GM18870 (cell line): ENCODE data around the gene RASGRF2.
"Not testable (repeated sequence)": the region's sequence is repeated elsewhere in the genome, so short reads cannot be mapped to it uniquely, and the experiment has no call there.

ENCODE experiments used
- ATAC-seq: cut with Tn5 transposase; IDR thresholded peaks from one replicate; pipeline ENCODE4 v1.9.1; 2021; ENCODE audit warnings: moderate library complexity; ENCODE audit not compliant: unreplicated experiment

RASGRF2 gene

DNA sequence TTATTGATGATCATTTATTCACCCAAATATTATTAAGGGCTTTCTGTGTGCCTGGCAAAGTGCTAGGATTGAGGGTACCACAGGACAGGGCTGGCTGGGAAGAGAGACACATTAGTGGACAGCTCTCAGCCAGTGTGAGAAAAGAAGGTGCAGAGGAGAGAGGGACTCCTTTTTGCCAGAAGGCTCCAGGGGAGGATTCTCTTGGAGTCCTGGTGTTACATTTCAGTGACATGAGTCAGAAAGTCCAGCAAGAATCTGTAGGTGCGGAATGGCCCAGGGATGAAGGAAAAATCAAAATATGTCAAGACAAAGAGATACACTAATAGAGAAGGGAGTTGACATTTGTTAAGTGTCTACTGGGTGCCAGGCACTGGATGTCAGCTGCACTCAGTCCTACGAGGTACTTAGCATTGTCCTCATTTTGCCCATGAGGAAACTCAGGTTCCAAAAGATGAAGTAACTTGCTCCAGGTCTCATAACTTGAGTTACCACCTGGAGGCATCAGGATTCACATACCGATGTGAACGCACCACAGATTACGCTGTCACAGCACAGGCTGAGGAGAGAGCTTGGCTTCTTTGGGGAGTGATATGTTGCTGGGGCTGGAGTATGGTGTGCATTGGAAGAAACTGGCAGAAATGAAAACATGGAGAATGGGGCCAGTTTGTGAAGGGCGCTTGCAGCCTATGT is 60.5 kb downstream of the RASGRF2 start:
- no peak for ATAC-seq

DNA sequence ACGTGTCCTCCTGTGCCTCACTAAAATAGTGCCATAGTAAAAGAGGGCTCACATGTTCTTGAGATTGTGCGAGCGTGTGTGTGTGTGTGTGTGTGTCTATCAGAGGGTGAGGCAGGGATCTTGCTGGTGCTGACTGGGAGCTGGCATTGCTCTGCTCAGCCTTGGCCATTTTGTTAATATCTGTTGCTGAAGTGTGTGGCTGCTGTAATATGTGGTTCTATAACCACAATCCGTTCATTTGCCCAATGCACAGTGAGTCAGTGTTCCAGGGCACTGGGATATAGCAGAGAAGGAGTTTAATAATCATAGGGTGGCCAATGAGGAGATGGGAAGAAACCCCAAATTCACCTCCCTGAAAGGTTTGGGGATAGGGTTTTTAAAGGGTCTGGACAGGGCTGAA is 61.3 kb downstream of the RASGRF2 start:
- no peak for ATAC-seq

DNA sequence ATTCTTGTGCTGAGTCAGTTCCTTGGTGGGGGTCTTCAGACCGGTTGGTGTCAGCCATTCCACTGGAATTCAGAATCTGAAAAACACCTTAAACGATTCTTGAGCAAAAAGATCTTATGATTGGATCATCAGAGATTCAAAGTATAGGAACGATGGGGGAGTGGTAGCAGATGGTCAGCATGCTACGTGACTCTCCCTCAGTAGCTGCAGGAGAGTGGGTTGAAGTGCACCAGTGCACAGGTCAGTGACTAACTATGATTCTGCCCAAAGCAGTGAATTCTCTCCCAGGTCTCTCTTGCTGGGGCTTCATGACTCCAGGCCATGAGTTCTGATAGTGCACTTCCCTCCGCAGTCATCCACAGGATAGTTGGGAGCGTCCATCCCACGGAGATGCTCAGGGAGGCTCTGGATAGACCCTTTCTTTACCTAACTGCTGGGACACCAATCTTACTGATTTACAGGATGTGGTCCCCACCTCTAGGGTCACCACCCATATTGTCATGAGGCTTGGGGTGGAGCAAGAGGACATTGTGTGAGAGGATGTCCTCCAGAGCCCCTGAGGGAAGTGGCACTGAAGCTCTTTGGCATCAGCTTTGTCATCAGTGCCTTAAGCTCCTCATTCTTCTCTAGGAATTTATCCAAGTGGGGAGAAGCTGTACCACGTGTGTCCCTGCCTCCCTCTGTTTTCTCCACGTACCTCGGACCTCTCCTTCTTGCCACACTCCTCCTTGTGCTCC is 62.0 kb downstream of the RASGRF2 start:
- ATAC-seq, result no peak

DNA sequence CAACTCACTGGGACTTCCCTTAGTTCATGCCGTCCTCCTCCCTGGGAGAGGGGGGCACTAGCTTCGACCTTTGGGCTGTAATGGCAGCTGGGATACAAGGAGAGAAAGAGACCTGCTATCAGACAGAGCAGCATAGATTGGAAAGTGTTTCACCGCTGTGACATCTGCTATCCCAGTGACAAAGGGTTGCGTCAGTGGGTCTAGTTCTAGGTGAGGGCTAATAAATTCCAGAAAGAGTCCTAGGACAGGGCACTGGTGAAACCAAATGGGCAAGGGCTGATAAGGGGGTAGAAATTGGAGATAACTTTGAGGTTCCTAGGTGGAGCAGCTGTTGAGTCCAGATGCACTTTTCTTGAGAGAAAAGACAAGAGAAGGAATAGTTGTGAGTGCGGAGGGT is 62.5 kb downstream of the RASGRF2 start:
- no peak for ATAC-seq

DNA sequence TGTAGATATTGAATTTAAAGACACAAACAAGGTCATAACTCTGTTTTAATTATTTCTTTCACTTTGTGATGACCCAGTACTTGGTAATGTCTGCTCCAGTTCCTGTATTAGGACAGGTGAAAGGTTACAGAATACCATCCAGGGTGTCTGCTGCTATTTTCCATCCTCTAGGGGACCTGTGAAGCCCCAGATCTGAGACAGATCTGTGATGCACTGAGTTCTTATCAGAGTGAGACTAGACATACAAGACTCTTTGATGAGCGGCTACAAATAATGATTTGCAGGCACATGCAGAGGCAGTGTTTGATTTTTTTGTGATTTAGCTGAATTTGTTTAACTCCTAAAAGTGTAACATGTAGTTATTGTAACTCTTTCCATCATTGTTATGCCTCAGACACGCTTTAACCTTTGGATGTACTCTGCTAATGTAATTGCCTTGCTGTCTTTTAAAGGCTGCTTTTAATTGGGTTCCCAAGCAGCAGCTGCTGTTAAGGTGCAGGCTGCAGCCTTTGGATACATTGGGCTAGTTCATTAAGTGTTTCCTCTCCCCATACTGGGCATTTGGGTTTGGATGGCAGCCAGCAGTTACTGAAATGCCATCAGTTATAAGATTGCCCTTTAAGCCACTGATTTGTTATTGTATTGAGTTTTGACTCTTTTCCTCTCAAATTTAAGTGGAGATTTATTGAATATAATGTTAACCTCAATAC is 63.3 kb downstream of the RASGRF2 start:
- ATAC-seq, result no peak

DNA sequence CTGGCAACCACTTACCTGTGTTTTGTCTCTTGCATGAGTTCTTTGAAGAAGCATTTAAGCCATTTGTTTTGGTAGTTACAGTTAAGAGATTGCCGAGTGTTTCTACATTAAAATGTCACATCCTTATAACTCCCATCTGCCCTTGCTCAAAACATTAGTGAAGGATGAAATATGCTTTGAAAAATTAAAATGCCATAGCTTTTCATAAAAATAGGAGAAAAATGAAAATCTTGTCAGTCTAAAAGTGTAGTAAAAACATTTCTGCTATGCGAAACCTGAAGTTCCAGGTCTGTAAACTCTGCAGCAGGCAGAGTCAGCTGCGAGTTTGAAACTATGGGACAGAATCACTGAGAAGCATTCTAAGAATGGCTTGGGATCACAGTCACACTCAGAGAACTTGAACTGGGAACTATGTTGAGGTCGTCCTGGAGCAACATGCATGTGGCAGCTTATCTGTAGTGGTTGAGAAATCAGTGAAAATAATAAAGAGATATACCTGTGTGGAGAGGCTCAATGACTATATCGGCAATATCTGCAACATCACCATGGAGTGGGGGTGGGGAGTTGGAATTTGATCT is 67.4 kb downstream of the RASGRF2 start:
- ATAC-seq, result no peak

DNA sequence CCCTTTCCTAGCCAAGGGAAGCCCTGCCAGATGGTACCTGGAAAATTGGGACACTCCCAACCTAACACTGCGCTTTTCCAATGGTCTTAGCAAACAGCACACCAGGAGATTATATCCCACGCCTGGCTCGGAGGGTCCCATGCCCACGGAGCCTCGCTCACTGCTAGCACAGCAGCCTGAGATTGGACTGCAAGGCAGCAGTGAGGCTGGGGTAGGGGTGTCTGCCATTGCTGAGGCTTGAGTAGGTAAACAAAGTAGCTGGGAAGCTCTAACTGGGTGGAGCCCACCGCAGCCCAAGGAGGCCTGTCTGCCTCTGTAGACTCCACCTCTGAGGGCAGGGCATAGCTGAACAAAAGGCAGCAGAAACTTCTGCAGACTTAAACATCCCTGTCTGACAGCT is 68.7 kb downstream of the RASGRF2 start:
- ATAC-seq, result not testable (repeated sequence)

DNA sequence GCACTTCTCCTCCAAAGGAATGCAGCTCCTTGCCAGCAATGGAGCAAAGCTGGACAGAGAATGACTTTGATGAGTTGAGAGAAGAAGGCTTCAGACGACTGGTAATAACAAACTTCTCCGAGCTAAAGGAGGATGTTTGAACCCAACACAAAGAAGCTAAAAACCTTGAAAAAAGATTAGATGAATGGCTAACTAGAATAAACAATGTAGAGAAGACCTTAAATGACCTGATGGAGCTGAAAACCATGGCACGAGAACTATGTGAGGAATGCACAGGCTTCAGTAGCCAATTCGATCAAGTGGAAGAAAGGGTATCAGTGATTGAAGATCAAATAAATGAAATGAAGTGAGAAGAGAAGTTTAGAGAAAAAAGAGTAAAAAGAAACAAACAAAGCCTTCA is 69.6 kb downstream of the RASGRF2 start:
- not testable (repeated sequence) for ATAC-seq

DNA sequence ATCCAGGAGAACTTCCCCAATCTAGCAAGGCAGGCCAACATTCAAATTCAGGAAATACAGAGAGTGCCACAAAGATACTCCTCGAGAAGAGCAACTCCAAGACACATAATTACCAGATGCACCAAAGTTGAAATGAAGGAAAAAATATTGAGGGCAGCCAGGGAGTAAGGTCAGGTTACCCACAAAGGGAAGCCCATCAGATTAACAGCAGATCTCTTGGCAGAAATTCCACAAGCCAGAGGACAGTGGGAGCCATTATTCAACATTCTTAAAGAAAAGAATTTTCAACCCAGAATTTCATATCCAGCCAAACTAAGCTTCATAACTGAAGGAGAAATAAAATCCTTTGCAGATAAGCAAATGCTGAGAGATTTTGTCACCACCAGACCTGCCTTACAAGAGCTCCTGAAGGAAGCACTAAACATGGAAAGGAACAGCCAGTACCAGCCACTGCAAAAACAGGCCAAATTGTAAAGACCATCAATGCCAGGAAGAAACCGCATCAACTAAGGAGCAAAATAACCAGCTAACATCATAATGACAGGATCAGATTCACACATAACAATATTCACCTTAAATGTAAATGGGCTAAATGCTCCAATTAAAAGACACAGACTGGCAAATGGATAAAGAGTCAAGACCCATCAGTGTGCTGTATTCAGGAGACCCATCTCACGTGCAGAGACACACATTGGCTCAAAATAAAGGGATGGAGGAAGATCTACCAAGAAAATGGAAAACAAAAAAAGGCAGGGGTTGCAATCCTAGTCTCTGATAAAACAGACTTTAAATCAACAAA is 70.3 kb downstream of the RASGRF2 start:
- ATAC-seq, result not testable (repeated sequence)

DNA sequence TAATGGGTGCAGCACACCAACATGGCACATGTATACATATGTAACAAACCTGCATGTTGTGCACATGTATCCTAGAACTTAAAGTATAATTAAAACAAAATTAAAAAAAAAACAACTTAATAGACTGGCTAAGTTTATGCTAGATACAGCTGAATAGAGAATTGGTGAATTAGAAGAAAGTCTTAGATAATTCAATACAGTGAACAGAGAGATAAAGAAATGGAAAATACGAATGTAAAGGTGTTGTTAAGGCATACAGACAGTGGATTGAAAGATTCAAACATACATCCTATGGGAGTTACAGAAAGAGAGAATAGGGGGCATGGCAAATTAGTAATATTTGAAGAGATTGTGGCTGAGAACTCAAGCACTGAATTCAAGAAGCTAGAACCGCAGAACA is 75.4 kb downstream of the RASGRF2 start:
- no peak for ATAC-seq

DNA sequence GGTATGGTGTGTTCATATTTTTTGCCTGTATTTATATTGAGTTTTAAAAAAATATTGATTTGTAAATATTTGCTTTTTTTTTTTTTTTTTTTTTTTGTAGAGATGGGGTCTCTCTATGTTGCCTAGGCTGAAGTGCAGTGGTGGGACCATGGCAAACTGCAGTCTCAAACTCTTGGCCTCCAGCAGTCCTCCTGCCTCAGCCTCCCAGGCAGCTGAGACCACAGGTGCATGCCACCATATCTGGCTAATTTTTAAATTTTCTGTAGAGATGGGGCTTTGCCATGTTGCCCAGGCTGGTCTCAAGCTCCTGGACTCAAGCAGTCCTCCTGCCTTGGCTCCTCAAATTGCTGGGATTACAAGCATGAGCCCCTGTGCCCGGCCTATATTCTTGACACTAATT is 78.3 kb downstream of the RASGRF2 start:
- no peak for ATAC-seq

DNA sequence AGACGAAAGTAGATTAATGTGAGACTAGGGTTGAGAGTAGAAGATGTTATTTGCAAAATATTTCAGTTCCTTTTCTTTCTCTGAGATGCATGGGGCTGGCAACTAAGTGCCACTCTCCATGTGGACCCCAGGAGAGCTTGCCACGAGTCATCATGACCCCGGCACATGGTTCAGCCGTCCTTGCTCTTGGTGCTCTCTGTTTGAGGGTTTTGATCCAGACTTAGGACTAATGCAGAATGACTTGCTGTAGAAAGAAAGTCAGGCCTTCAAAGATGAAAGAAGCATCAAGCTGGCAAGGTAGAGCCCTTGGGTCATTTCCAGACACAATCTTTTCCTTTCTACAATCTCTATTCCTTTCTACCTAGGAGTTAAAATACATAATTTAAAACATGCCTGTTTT is 84.7 kb downstream of the RASGRF2 start:
- ATAC-seq, result no peak

DNA sequence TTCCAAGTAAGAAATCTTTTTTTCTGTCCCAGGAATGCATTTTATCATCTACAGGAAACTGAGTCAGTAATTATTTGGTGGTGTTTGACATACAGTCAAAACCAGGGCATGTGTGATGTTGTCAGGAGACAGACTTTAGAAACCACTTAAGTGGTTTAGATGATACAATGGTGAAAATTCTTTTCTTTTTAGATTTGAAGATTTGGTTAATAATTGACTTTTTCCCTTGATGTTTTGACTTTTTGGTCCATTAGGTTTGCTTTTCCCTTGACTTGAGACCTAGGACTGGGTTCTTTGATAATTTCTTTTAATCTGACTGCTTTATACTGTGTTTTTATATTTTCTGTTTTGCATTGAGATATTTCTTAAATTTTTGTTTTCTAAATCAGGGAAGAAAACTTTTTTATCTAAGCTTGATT is 85.2 kb downstream of the RASGRF2 start:
- no peak for ATAC-seq

DNA sequence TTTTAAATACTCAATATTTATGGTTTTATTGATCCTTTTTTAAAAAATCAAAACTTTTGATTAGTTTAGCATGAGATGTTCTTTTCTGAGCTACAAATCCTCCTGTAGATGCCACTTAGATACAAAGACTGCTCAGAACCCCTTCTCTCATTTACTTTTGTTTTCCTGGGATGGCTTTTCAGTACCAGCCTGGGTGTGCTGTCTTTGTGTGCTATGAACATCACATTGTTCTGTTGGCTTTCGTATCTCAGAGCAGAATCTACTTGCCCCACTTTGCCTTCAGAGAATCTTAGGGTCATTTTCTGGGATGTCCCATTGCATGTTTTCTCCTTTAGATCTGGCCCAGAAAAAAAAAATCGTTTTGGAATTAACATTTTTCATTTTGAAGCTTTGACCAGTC is 85.9 kb downstream of the RASGRF2 start:
- no peak for ATAC-seq

DNA sequence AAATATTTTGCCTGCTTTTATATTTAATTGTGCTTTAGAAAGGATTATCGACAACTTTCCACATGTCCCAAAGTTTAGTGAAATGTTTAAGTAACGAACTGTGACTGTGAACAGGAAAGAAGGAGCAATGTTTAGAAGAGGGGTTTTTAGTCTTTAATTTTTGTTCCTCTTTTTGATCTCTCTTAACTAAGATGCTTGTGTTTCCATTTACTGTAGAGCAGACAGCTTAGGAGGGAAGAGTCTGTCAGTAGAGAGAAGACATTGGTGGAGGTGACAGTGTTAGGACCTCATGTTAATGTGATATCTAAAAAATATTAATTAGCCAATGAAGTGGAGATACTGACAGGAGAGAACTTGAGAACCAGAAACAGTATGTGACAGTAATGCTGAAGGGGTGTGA is 92.2 kb downstream of the RASGRF2 start:
- no peak for ATAC-seq

DNA sequence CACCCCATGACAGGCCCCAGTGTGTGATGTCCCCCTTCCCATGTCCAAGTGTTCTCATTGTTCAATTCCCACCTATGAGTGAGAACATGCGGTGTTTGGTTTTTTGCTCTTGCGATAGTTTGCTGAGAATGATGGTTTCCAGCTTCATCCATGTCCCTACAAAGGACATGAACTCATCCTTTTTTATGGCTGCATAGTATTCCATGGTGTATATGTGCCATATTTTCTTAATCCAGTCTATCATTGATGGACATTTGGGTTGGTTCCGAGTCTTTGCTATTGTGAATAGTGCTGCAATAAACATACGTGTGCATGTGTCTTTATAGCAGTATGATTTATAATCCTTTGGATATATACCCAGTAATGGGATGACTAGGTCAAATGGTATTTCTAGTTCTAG is 93.1 kb downstream of the RASGRF2 start:
- ATAC-seq, result not testable (repeated sequence)

DNA sequence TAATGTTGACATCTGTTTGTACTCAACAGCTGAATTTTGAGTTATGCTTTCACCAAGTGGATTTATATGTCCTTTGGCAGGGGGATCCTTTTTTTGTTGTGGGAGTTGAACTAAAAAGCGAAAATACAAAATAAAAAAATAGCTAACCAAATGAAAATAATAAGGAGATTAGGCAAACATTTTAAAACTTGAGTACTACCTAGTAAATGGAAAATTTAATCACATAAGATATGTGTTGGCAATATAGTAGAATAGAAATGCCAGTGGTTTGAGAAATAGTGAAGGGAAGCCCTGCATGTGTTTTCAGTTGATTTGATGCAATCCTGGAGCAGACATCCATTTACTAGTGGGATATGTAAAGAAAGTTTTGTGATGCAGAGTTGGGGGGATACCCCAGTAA is 98.0 kb downstream of the RASGRF2 start:
- ATAC-seq, result no peak

DNA sequence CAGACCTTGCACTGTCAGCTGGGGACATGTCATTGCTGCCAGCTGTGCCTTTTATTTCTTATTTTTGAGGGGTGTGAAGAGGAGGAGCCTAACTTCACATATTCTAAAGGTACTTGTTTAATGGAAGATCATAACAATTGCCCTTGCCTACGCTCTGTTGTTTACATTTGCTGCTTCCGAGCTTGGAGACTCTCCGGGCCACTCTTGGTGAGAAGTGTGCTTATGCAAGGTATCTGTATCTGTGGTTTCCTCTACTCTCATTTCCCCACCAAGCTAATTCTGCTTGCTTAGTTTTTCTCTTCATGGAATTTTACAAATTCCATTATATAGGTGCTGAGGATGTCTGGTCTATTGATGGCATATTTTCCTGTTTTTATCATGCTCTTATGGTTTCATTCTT is 105.3 kb downstream of the RASGRF2 start:
- ATAC-seq, result no peak

DNA sequence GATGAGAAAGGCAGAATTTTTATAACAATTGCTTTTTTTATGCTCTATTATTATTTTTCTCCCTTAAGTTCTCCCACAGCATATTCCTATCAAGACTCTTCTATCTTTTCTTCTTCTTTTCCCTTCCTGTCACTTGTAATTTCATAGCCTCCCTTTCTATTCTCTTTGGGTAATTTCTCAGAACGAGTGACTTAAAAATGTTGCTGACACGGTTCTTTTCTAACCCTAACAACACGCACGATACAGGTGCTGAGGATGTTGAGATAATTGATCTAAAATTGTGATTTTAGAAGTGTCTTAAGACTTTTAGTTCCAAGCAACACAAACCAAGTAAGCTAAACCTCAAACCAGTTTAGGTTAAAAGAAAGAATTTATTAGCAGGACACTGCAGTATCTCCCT is 105.9 kb downstream of the RASGRF2 start:
- no peak for ATAC-seq

DNA sequence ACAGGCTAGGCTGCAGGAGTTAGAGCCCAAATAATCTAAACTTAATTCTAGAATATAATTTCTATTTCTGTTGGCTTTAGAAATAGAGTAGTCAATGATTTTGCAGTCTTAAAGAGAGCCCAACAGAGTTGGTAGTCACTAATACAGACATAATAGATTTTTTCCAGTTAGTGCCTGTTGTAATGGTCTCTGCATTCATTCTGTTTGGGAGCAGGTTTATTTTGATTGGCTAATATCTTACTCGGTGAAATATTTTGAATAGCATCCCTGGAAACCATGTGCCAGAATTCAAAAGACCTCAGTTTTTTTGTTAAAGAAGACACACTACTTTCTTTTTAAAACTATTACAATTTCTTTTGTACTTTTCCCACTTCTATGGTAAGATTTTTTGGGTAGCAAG is 107.2 kb downstream of the RASGRF2 start:
- no peak for ATAC-seq

DNA sequence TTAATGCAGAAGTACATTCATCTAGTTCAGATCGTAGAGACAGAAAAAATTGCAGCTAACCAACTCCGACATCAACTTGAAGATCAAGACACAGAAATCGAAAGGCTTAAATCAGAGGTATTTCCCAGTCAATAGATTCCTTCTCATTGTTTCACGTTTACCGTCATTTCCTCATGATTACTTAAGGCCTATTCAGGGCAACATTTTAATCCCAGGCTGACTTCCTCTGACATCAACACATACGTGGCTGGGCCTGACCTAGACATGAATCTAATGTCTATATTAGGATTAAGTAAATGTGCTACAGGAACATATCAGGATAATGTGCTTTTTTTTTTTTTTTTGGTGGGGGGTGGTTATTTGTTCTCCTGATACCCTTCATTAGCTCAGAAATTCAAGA is 107.9 kb downstream of the RASGRF2 start:
- ATAC-seq, result no peak
